ENCODE data around the gene DPP10. TPM values are rescaled to one million over a fixed set of nuclear protein-coding genes. Genes with fewer than 3 reads are reported as not detected.

DPP10 gene
- total and polyA plus RNA-seq, 2 of the 13 experiments (the other 11 are each of a cell fraction or from before 2014, with no cell fraction given), result 0.95 to 1.7 TPM

DNA sequence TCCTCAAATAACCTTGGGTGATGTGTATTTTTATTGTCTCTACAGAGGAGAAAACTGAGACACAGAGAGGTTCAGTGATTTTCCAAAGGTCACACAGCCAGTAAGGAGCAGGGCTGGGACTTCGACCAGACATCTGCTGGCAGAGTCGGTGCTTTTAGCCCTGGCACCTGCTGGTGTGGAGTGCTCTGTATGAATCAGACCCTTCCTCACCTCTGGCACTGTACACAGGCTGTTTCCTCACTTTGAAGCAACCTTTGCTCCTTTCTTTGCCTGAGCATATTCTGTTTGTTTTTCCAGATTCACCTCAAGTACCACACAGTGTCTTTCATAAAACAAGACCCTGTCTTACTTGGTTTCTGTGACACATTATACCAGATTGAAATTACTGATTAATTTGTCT is 107.9 kb downstream of the DPP10 start (continued):
- no peak for TF ChIP-seq ZFP91 (CRISPR knock-in tag; IDR thresholded peaks at IDR 0.05; ENCODE audit: borderline replicate concordance)
- no peak for TF ChIP-seq MYC (CRISPR knock-in tag; IDR thresholded peaks at IDR 0.05; ENCODE audit: borderline replicate concordance)
- no peak for TF ChIP-seq ZNF562 (CRISPR knock-in tag; IDR thresholded peaks at IDR 0.05; ENCODE audit: borderline replicate concordance)
- no peak for TF ChIP-seq CC2D1A (CRISPR knock-in tag; IDR thresholded peaks at IDR 0.05)
- no peak for TF ChIP-seq ZNF891 (CRISPR knock-in tag; IDR thresholded peaks at IDR 0.05)
- TF ChIP-seq ZNF879 (CRISPR knock-in tag; IDR thresholded peaks at IDR 0.05), result no peak
- peak; percentile 72; the same call in 1 of the 2 replicates for TF ChIP-seq ZNF292 (CRISPR knock-in tag; IDR thresholded peaks at IDR 0.05; ENCODE audit: borderline replicate concordance, low read depth)
- no peak for TF ChIP-seq ZNF761 (CRISPR knock-in tag; conservative IDR thresholded peaks at IDR 0.05)
- no peak for TF ChIP-seq ZNF446 (CRISPR knock-in tag; IDR thresholded peaks at IDR 0.05)
- peak; percentile 84; the same call in 1 of the 2 replicates for TF ChIP-seq HIC2 (CRISPR knock-in tag; IDR thresholded peaks at IDR 0.05; ENCODE audit: low read depth)
- no peak for TF ChIP-seq ZNF180 (CRISPR knock-in tag; IDR thresholded peaks at IDR 0.05; ENCODE audit: borderline replicate concordance, low read depth)
- 0 out of 2 replicates have a peak, but pooled peaks have one; percentile 34 for TF ChIP-seq ZSCAN25 (CRISPR knock-in tag; IDR thresholded peaks at IDR 0.05)
- peak; percentile 85 for TF ChIP-seq GATAD2A (CRISPR knock-in tag; IDR thresholded peaks at IDR 0.05)
- TF ChIP-seq ATF2 (CRISPR knock-in tag; IDR thresholded peaks at IDR 0.05), result 0 out of 2 replicates have a peak, but pooled peaks have one; percentile 32
- TF ChIP-seq ELF3 (CRISPR knock-in tag; IDR thresholded peaks at IDR 0.05), result peak; percentile 51
- TF ChIP-seq ZNF207 (IDR thresholded peaks at IDR 0.05; ENCODE audit: borderline replicate concordance), result no peak
- TF ChIP-seq TBX2 (CRISPR knock-in tag; IDR thresholded peaks at IDR 0.05; ENCODE audit: borderline replicate concordance), result peak; percentile 49; the same call in 1 of the 2 replicates
- TF ChIP-seq HOXA9 (CRISPR knock-in tag; IDR thresholded peaks at IDR 0.05; ENCODE audit: borderline replicate concordance), result no peak
- TF ChIP-seq KDM2A (CRISPR knock-in tag; IDR thresholded peaks at IDR 0.05; ENCODE audit: borderline replicate concordance, low read depth), result no peak
- TF ChIP-seq ZBTB7A (CRISPR knock-in tag; IDR thresholded peaks at IDR 0.05), result peak; percentile 63; the same call in 1 of the 2 replicates
- no peak for TF ChIP-seq ZBTB42 (CRISPR knock-in tag; IDR thresholded peaks at IDR 0.05)
- TF ChIP-seq GTF3A (CRISPR knock-in tag; conservative IDR thresholded peaks at IDR 0.05), result no peak
- peak; percentile 42; the same call in 1 of the 2 replicates for TF ChIP-seq SAP130 (CRISPR knock-in tag; IDR thresholded peaks at IDR 0.05; ENCODE audit: low read depth)
- TF ChIP-seq TCF7 (IDR thresholded peaks at IDR 0.05; ENCODE audit: low read depth), result no peak
- TF ChIP-seq HHEX (CRISPR knock-in tag; IDR thresholded peaks at IDR 0.05), result peak; percentile 77
- TF ChIP-seq ZNF674 (CRISPR knock-in tag; IDR thresholded peaks at IDR 0.05; ENCODE audit: low read depth), result no peak
- no peak for TF ChIP-seq REPIN1 (CRISPR knock-in tag; IDR thresholded peaks at IDR 0.05; ENCODE audit: borderline replicate concordance, low read depth)
- TF ChIP-seq CREB1 (IDR thresholded peaks at IDR 0.05), result no peak
- TF ChIP-seq CREB1 (CRISPR knock-in tag; IDR thresholded peaks at IDR 0.05), result no peak
- no peak for TF ChIP-seq THYN1 (CRISPR knock-in tag; IDR thresholded peaks at IDR 0.05; ENCODE audit: borderline replicate concordance, low read depth)

Measured in HepG2 (cell line).